Common myeloid progenitor, CD34-positive (primary cell): ENCODE results near the gene MRPL46.

Experiments
- CTCF ChIA-PET: fragments of 350-600 bp; sonication (Branson Sonifier 250); formaldehyde crosslinking; loops from one replicate; lab custom pipeline; 2021; ENCODE audit warnings: antibody characterized with exemption; lab: Charles Lee
- POLR2A ChIA-PET: fragments of 350-600 bp; sonication (Branson Sonifier 250); formaldehyde crosslinking; loops from one replicate; lab custom pipeline; 2021; ENCODE audit warnings: antibody characterized with exemption; lab: Charles Lee
- DNase-seq, 3 donors: peaks; one replicate each; pipeline versions ENCODE4 v3.0.0 to v3.0.0-alpha.2; 2013
- H3K27ac ChIP-seq, 2 experiments: 1 replicate in 1 of 2; 2 replicates in 1 of 2; pipeline ENCODE4 v1.7.0; 2013; ENCODE audit warnings: inconsistent platforms in 2 of 2, low read length in 2 of 2, mild to moderate bottlenecking in 2 of 2, low read depth in 1 of 2, moderate library complexity in 1 of 2; ENCODE audit not compliant: severe bottlenecking in 2 of 2, insufficient read depth in 1 of 2, poor library complexity in 1 of 2
- H3K27me3 ChIP-seq, 5 experiments: replicated peaks in 2 of 5; 1 replicate in 3 of 5; 2 replicates in 2 of 5; pipeline versions ENCODE4 v1.6.1 to v1.7.0; 2013; ENCODE audit warnings: low read length in 4 of 5, mild to moderate bottlenecking in 2 of 5, moderate library complexity in 2 of 5, inconsistent platforms in 1 of 5; ENCODE audit not compliant: insufficient read depth in 5 of 5, control insufficient read depth in 4 of 5
- H3K36me3 ChIP-seq, 4 experiments: 1 replicate in 2 of 4; 2 replicates in 2 of 4; pipeline versions ENCODE4 v1.6.1 to v1.7.0; 2013; ENCODE audit warnings: low read length in 3 of 4, control low read depth in 1 of 4, mild to moderate bottlenecking in 1 of 4; ENCODE audit not compliant: control insufficient read depth in 4 of 4, insufficient read depth in 4 of 4
- H3K4me1 ChIP-seq, 4 experiments: 1 replicate in 3 of 4; 2 replicates in 1 of 4; pipeline versions ENCODE4 v1.6.1 to v1.7.1; 2013; ENCODE audit warnings: low read length in 3 of 4, mild to moderate bottlenecking in 3 of 4, control low read depth in 1 of 4, inconsistent platforms in 1 of 4, moderate library complexity in 1 of 4; ENCODE audit not compliant: control insufficient read depth in 4 of 4, insufficient read depth in 4 of 4; ENCODE audit errors: control extremely low read depth in 1 of 4
- H3K4me3 ChIP-seq, 7 experiments: 1 replicate in 4 of 7; 2 replicates in 3 of 7; pipeline versions ENCODE4 v1.5.1 to v1.7.0; 2013; ENCODE audit warnings: mild to moderate bottlenecking in 7 of 7, low read length in 6 of 7, moderate library complexity in 6 of 7, inconsistent platforms in 2 of 7, low read depth in 2 of 7, control low read depth in 1 of 7; ENCODE audit not compliant: insufficient read depth in 4 of 7, control insufficient read depth in 1 of 7; ENCODE audit errors: extremely low read depth in 1 of 7
- H3K9me3 ChIP-seq, 5 experiments: 1 replicate in 4 of 5; 2 replicates in 1 of 5; pipeline versions ENCODE4 v1.6.1 to v1.7.1; 2013; ENCODE audit warnings: low read length in 4 of 5, mild to moderate bottlenecking in 2 of 5, inconsistent platforms in 1 of 5, low read depth in 1 of 5, moderate library complexity in 1 of 5; ENCODE audit not compliant: control insufficient read depth in 4 of 5, insufficient read depth in 2 of 5; ENCODE audit errors: control extremely low read depth in 1 of 5
- WGBS: methylation state at CpG from one replicate; pipeline ENCODE4 v1.1.5; 2013; ENCODE audit not compliant: insufficient coverage; 5-methylcytosine and 5-hydroxymethylcytosine counted together

MRPL46 gene

GRCh38 chr15:88419830-88420229 lies 47.4 kb downstream of the MRPL46 start:
- H3K4me3 ChIP-seq, result no peak overlapping the region
- DNase-seq, result no peak
- no peaks in the 10 kb centered on the region for H3K4me1 ChIP-seq
- H3K27ac ChIP-seq, result no peak overlapping the region
- POLR2A ChIA-PET, result no interaction called here
- peaks cover 0 to 1% (median 0%) of the 10 kb centered on the region in 5 experiments for H3K9me3 ChIP-seq
- H3K27me3 ChIP-seq, result peaks cover 0 to 20% (median 5%) of the 10 kb centered on the region in 5 experiments
- WGBS, result 81% methylated on average over 3 of the region's 3 CpGs
- CTCF ChIA-PET, result no interaction called here
- no peaks in the 10 kb centered on the region for H3K36me3 ChIP-seq
